ENCODE data around the gene DLD. TPM values are rescaled to one million over a fixed set of nuclear protein-coding genes. Genes with fewer than 3 reads are reported as not detected.
A peak's percentile ranks its signal among the peaks of the same experiment; 100 is the strongest.
"Not testable (repeated sequence)": the region's sequence is repeated elsewhere in the genome, so short reads cannot be mapped to it uniquely, and the experiment has no call there.

The DLD gene
- total RNA-seq, 1 experiment from 2014 or later: 130 TPM

GRCh38 chr7:107917763-107918651, 27.0 kb downstream of the DLD start:
- DNase-seq (ENCODE audit: low spot score): no peak

- DNase-seq (ENCODE audit: low spot score): no peak
These were observed 28.0 kb downstream of the DLD start for GRCh38 chr7:107918948-107919347.

GRCh38 chr7:107920048-107920772, 29.2 kb downstream of the DLD start:
- DNase-seq (ENCODE audit: low spot score): no peak

- not testable (repeated sequence) for DNase-seq (ENCODE audit: low spot score)
These were observed 30.8 kb downstream of the DLD start for GRCh38 chr7:107921826-107922225.

- no peak for DNase-seq (ENCODE audit: low spot score)
These were observed 31.9 kb downstream of the DLD start for GRCh38 chr7:107922886-107923285.

- DNase-seq (ENCODE audit: low spot score): peak; percentile 55
These were observed 34.0 kb downstream of the DLD start for GRCh38 chr7:107924841-107925504.

- no peak for DNase-seq (ENCODE audit: low spot score)
These were observed 35.5 kb downstream of the DLD start for GRCh38 chr7:107926481-107926880.

GRCh38 chr7:107931740-107932515, 40.9 kb downstream of the DLD start:
- no peak for DNase-seq (ENCODE audit: low spot score)

GRCh38 chr7:107932805-107933204, 41.8 kb downstream of the DLD start:
- DNase-seq (ENCODE audit: low spot score): no peak

GRCh38 chr7:107933386-107934013, 42.5 kb downstream of the DLD start:
- no peak for DNase-seq (ENCODE audit: low spot score)

GRCh38 chr7:107934991-107935770, 44.2 kb downstream of the DLD start:
- DNase-seq (ENCODE audit: low spot score): no peak

- DNase-seq (ENCODE audit: low spot score): no peak
These were observed 45.3 kb downstream of the DLD start for GRCh38 chr7:107936312-107936711.

- DNase-seq (ENCODE audit: low spot score): no peak
These were observed 46.5 kb downstream of the DLD start for GRCh38 chr7:107937531-107937930.

- DNase-seq (ENCODE audit: low spot score): no peak
These were observed 47.7 kb downstream of the DLD start for GRCh38 chr7:107938456-107939250.

GRCh38 chr7:107939573-107940489, 48.8 kb downstream of the DLD start:
- no peak for DNase-seq (ENCODE audit: low spot score)

GRCh38 chr7:107940951-107941350, 50.0 kb downstream of the DLD start:
- no peak for DNase-seq (ENCODE audit: low spot score)

- DNase-seq (ENCODE audit: low spot score): no peak
These were observed 52.0 kb downstream of the DLD start for GRCh38 chr7:107943018-107943417.

- DNase-seq (ENCODE audit: low spot score): no peak
These were observed 53.6 kb downstream of the DLD start for GRCh38 chr7:107944411-107945169.

Measured in H4 (cell line).